AG04449 (cell line): Measurements from ENCODE around the gene MUC7.

ENCODE experiments used
- CTCF ChIA-PET: fragments of 350-600 bp; formaldehyde crosslinking; extraction: SDS; loops from one replicate; lab custom pipeline; 2021; ENCODE audit warnings: antibody characterized with exemption; lab: Yijun Ruan, JAX
- POLR2A ChIA-PET: fragments of 400-600, 350-600 bp; formaldehyde crosslinking; extraction: SDS; loops from one replicate; lab custom pipeline; 2020; ENCODE audit warnings: antibody characterized with exemption, inconsistent platforms; lab: Yijun Ruan, JAX
- DNase-seq: peaks from one replicate; pipeline ENCODE4 v3.0.0-alpha.2; 2010; ENCODE audit warnings: low read depth, low spot score
- H3K4me3 ChIP-seq: 2 replicates; pipeline ENCODE4 v1.5.1; 2011; ENCODE audit warnings: low read depth, mild to moderate bottlenecking, control low read depth, low read length
- CTCF ChIP-seq: IDR thresholded peaks from one replicate; pipeline ENCODE4 v1.5.1; 2011; ENCODE audit warnings: mild to moderate bottlenecking, moderate library complexity, low read length, control low read depth, inconsistent platforms; ENCODE audit not compliant: insufficient read depth; ENCODE audit errors: missing control alignments

MUC7 gene

GRCh38 chr4:70471897-70472296, at the start of gene MUC7:
MUC7 (plus strand) TSS chr4:70472197; CDS start chr4:70474022, 1,825 bp downstream.
- ChIA-PET CTCF (no interaction called here), POLR2A (no interaction called here)
- no peak for TF ChIP-seq CTCF
- no peak for DNase-seq
- H3K4me3 ChIP-seq: no peak within 1 kb of the TSS

- ChIA-PET POLR2A (no interaction called here), CTCF (no interaction called here)
- DNase-seq: no peak
- no peak for TF ChIP-seq CTCF
- no peak overlapping the region for H3K4me3 ChIP-seq
Measured at GRCh38 chr4:70425306-70425705, 46.7 kb upstream of the MUC7 start.

GRCh38 chr4:70426789-70427188, 45.2 kb upstream of the MUC7 start:
- DNase-seq: no peak
- ChIA-PET POLR2A (no interaction called here), CTCF (no interaction called here)
- TF ChIP-seq CTCF: no peak
- no peak overlapping the region for H3K4me3 ChIP-seq

- ChIA-PET POLR2A (no interaction called here), CTCF (no interaction called here)
- no peak for TF ChIP-seq CTCF
- DNase-seq: no peak
- H3K4me3 ChIP-seq: no peak overlapping the region
Measured at GRCh38 chr4:70437197-70437596, 34.8 kb upstream of the MUC7 start.

GRCh38 chr4:70442474-70442873, 29.5 kb upstream of the MUC7 start:
- no peak for TF ChIP-seq CTCF
- DNase-seq: no peak
- ChIA-PET POLR2A (no interaction called here), CTCF (no interaction called here)
- H3K4me3 ChIP-seq: no peak overlapping the region

GRCh38 chr4:70443329-70443728, 28.7 kb upstream of the MUC7 start:
- POLR2A ChIA-PET: no interaction called here

More at GRCh38 chr4:70443329-70443728, 28.7 kb upstream of the MUC7 start:
- H3K4me3 ChIP-seq: no peak overlapping the region
- CTCF ChIA-PET: no interaction called here
- DNase-seq: no peak
- no peak for TF ChIP-seq CTCF
